Tibial nerve (tissue), 3 donors: ENCODE results near the gene DDX56.

ENCODE experiments used
- CTCF ChIP-seq, 5 experiments: fragments of 200-600 bp in 3 of 5; fragments of 450-650 bp in 2 of 5; sonication (generic) in 3 of 5; IDR thresholded peaks; one replicate each; pipeline ENCODE4 v1.5.1; 2016 to 2019; ENCODE audit warnings: antibody characterized with exemption in 5 of 5, mild to moderate bottlenecking in 3 of 5, moderate library complexity in 2 of 5
- POLR2A ChIP-seq, 2 donors: fragments of 450-650 bp; IDR thresholded peaks; one replicate each; pipeline ENCODE4 v1.6.1; 2017; ENCODE audit warnings: antibody characterized with exemption in 2 of 2, mild to moderate bottlenecking in 2 of 2, moderate library complexity in 2 of 2

- TF ChIP-seq CTCF (IDR thresholded peaks at IDR 0.05): no peak
- no peak for TF ChIP-seq POLR2A (IDR thresholded peaks at IDR 0.05)
Measured at GRCh38 chr7:44564606-44565005, 9.1 kb downstream of the DDX56 start.
